Liver (tissue), 9 donors: ENCODE data around the gene DCST2. TPM values are rescaled to one million over a fixed set of nuclear protein-coding genes. Genes with fewer than 3 reads are reported as not detected.

Experiments used
- DNase-seq: peaks from one replicate; pipeline ENCODE4 v3.0.0-alpha.2; 2017; ENCODE audit warnings: low spot score
- H3K27ac ChIP-seq, 2 donors: one replicate each; pipeline ENCODE4 v1.7.0; 2013; ENCODE audit warnings: inconsistent platforms in 2 of 2, low read length in 2 of 2, control low read depth in 1 of 2, low read depth in 1 of 2, mild to moderate bottlenecking in 1 of 2
- H3K27me3 ChIP-seq, 4 donors: one replicate each; pipeline versions ENCODE4 v1.6.1 to v1.7.0; 2013; ENCODE audit warnings: low read length in 3 of 4, inconsistent platforms in 1 of 4, mild to moderate bottlenecking in 1 of 4, moderate library complexity in 1 of 4; ENCODE audit not compliant: control insufficient read depth in 4 of 4, insufficient read depth in 4 of 4
- H3K36me3 ChIP-seq, 4 donors: one replicate each; pipeline versions ENCODE4 v1.6.1 to v1.7.0; 2013; ENCODE audit warnings: low read length in 3 of 4, mild to moderate bottlenecking in 3 of 4, low read depth in 1 of 4, moderate library complexity in 1 of 4; ENCODE audit not compliant: control insufficient read depth in 4 of 4, insufficient read depth in 3 of 4
- H3K4me1 ChIP-seq, 4 donors: one replicate each; pipeline versions ENCODE4 v1.6.1 to v1.7.0; 2013; ENCODE audit warnings: low read length in 3 of 4, mild to moderate bottlenecking in 3 of 4, moderate library complexity in 1 of 4; ENCODE audit not compliant: control insufficient read depth in 4 of 4, insufficient read depth in 4 of 4
- H3K4me3 ChIP-seq, 3 donors: one replicate each; pipeline versions ENCODE4 v1.6.1 to v1.7.0; 2013; ENCODE audit warnings: low read length in 3 of 3, control low read depth in 1 of 3, low read depth in 1 of 3, mild to moderate bottlenecking in 1 of 3
- H3K9ac ChIP-seq, 2 donors: one replicate each; pipeline ENCODE4 v1.7.0; 2013; ENCODE audit warnings: low read length in 2 of 2, mild to moderate bottlenecking in 2 of 2, moderate library complexity in 2 of 2, control low read depth in 1 of 2, low read depth in 1 of 2
- H3K9me3 ChIP-seq, 4 donors: one replicate each; pipeline versions ENCODE4 v1.6.1 to v1.7.0; 2013; ENCODE audit warnings: low read length in 3 of 4; ENCODE audit not compliant: control insufficient read depth in 4 of 4
- ATF3 ChIP-seq: IDR thresholded peaks from 2 replicates; pipeline ENCODE4 v1.6.1; 2016; ENCODE audit warnings: antibody characterized with exemption
- CTCF ChIP-seq: fragments of 150-350 bp; IDR thresholded peaks from 2 replicates; pipeline ENCODE4 v1.5.1; 2017; ENCODE audit warnings: improper control_type of control experiment, low read depth, low read length; ENCODE audit not compliant: missing input control
- EGR1 ChIP-seq, 2 donors: IDR thresholded peaks; 2 replicates each; pipeline ENCODE4 v1.6.1; 2016 to 2018; ENCODE audit warnings: antibody characterized with exemption in 2 of 2, low read depth in 2 of 2
- FOXA1 ChIP-seq: IDR thresholded peaks from 2 replicates; pipeline ENCODE4 v1.6.1; 2016; ENCODE audit warnings: antibody characterized with exemption
- FOXA2 ChIP-seq: IDR thresholded peaks from 2 replicates; pipeline ENCODE4 v1.6.1; 2016; ENCODE audit warnings: antibody characterized with exemption
- GABPA ChIP-seq, 2 donors: IDR thresholded peaks in 1 of 2; conservative IDR thresholded peaks in 1 of 2; 2 replicates each; pipeline ENCODE4 v1.6.1; 2016; ENCODE audit warnings: antibody characterized with exemption in 2 of 2, mild to moderate bottlenecking in 1 of 2, moderate library complexity in 1 of 2
- HNF4A ChIP-seq, 2 donors: conservative IDR thresholded peaks; 2 replicates each; pipeline ENCODE4 v1.6.1; 2016; ENCODE audit warnings: antibody characterized with exemption in 2 of 2, mild to moderate bottlenecking in 2 of 2
- HNF4G ChIP-seq: IDR thresholded peaks from 2 replicates; pipeline ENCODE4 v1.6.1; 2016; ENCODE audit warnings: antibody characterized with exemption
- JUND ChIP-seq, 2 donors: IDR thresholded peaks; 2 replicates each; pipeline ENCODE4 v1.6.1; 2016; ENCODE audit warnings: antibody characterized with exemption in 2 of 2
- MAX ChIP-seq: IDR thresholded peaks from 2 replicates; pipeline ENCODE4 v1.6.1; 2016; ENCODE audit warnings: antibody characterized with exemption
- NR2F2 ChIP-seq: IDR thresholded peaks from 2 replicates; pipeline ENCODE4 v1.6.1; 2016; ENCODE audit warnings: antibody characterized with exemption
- RAD21 ChIP-seq, 2 donors: IDR thresholded peaks; 2 replicates each; pipeline ENCODE4 v1.6.1; 2016; ENCODE audit warnings: antibody characterized with exemption in 2 of 2, mild to moderate bottlenecking in 2 of 2
- REST ChIP-seq: IDR thresholded peaks from 2 replicates; pipeline ENCODE4 v1.6.1; 2016; ENCODE audit warnings: antibody characterized with exemption, mild to moderate bottlenecking
- RXRA ChIP-seq, 2 donors: IDR thresholded peaks; 2 replicates each; pipeline ENCODE4 v1.6.1; 2017 to 2018; ENCODE audit warnings: antibody characterized with exemption in 2 of 2, mild to moderate bottlenecking in 1 of 2
- SP1 ChIP-seq: IDR thresholded peaks from 2 replicates; pipeline ENCODE4 v1.6.1; 2018; ENCODE audit warnings: antibody characterized with exemption, mild to moderate bottlenecking
- TAF1 ChIP-seq: conservative IDR thresholded peaks from 2 replicates; pipeline ENCODE4 v1.6.1; 2016; ENCODE audit warnings: antibody characterized with exemption, mild to moderate bottlenecking
- YY1 ChIP-seq: IDR thresholded peaks from 2 replicates; pipeline ENCODE4 v1.6.1; 2016; ENCODE audit warnings: antibody characterized with exemption, mild to moderate bottlenecking
- ZBTB33 ChIP-seq: IDR thresholded peaks from 2 replicates; pipeline ENCODE4 v1.6.1; 2016; ENCODE audit warnings: antibody characterized with exemption
- WGBS: extraction: QIAGEN DNeasy Blood & Tissue Kit; methylation state at CpG from one replicate; pipeline ENCODE4 v1.1.7; 2013; 5-methylcytosine and 5-hydroxymethylcytosine counted together
- polyA plus RNA-seq, 2 donors: library from polyadenylated mRNA; stranded (reverse) in 1 of 2; unstranded in 1 of 2; fragments of 200-250 nt in 1 of 2; fragments of >200 nt in 1 of 2; fragmentation: Nextera tagmentation in 1 of 2; extraction: Ambion mirVana in 1 of 2; gene quantifications; one replicate each; pipeline versions ENCODE4 v1.2.1 to v1.2.3, GENCODE V29; 2013 to 2015
- total RNA-seq, 2 donors: library from RNA; depleted of rRNA; stranded (reverse); fragments of >200 nt; gene quantifications; one replicate each; pipeline ENCODE4 v1.2.3, GENCODE V29; 2014
- donor health status: healthy.
- donor health status: healthy.
- donor health status: healthy.
- donor health status: healthy.
- donor health status: healthy.

The DCST2 gene
- total and polyA plus RNA-seq, 4 donors: 0.25 to 0.53 (median 0.27) TPM; not detected in 1

- H3K4me3 ChIP-seq: peak overlapping the region; percentile 87 to 97 (median 88)
- peak overlapping the region in 1 of 2 donors; percentile 69 for H3K27ac ChIP-seq
- peaks cover 0 to 10% (median 4%) of the 10 kb centered on the region in 4 donors for H3K36me3 ChIP-seq
- TF ChIP-seq NR2F2 (no peak), YY1 (no peak), FOXA2 (no peak), REST (no peak), RAD21 (IDR thresholded peaks at IDR 0.05) (no peak), SP1 (no peak)
- H3K9me3 ChIP-seq: no peaks in the 10 kb centered on the region
- WGBS: 21% methylated on average over 17 of the region's 17 CpGs
- H3K27me3 ChIP-seq: no peaks in the 10 kb centered on the region
- DNase-seq: no peak
- H3K9ac ChIP-seq: peak overlapping the region; percentile 80 to 94
- peaks cover 8 to 29% (median 23%) of the 10 kb centered on the region in 4 donors for H3K4me1 ChIP-seq
These were observed 49.7 kb downstream of the DCST2 start for GRCh38 chr1:154983776-154984466.

GRCh38 chr1:154982897-154983648 lies 50.5 kb downstream of the DCST2 start, which contains the start of gene FLAD1:
Gene FLAD1, plus strand, starts transcription at chr1:154983344. Its CDS starts 351 bp downstream, at chr1:154983695.
- WGBS: 1% methylated on average over 26 of the region's 26 CpGs
- peaks cover 3 to 29% (median 18%) of the 10 kb centered on the region in 4 donors for H3K4me1 ChIP-seq

More at GRCh38 chr1:154982897-154983648, 50.5 kb downstream of the DCST2 start, which contains the start of gene FLAD1:
- peak; percentile 92 for DNase-seq
- H3K9ac ChIP-seq: peak within 1 kb of the TSS; percentile 80 to 94
- no peak for TF ChIP-seq JUND (IDR thresholded peaks at IDR 0.05)
- no peak for TF ChIP-seq FOXA2
- TF ChIP-seq RXRA (IDR thresholded peaks at IDR 0.05): peak; percentile 31 to 56
- TF ChIP-seq CTCF: peak; percentile 1
- TF ChIP-seq RAD21 (IDR thresholded peaks at IDR 0.05): peak; percentile 30 to 55
- TF ChIP-seq MAX: peak; percentile 88
- peak; percentile 50 to 70 for TF ChIP-seq EGR1 (IDR thresholded peaks at IDR 0.05; ENCODE audit: low read depth in 2 of 2)
- no peak for TF ChIP-seq HNF4G
- TF ChIP-seq FOXA1: no peak
- no peak for TF ChIP-seq TAF1
- TF ChIP-seq YY1: peak; percentile 74
- peak; percentile 97 for TF ChIP-seq ZBTB33
- peak; percentile 84 to 97 for TF ChIP-seq GABPA (IDR thresholded peaks at IDR 0.05 in 1 of 2, conservative IDR thresholded peaks at IDR 0.05 in 1 of 2)
- TF ChIP-seq NR2F2: no peak
- no peak for TF ChIP-seq ATF3
- peak; percentile 52 to 55 for TF ChIP-seq HNF4A (conservative IDR thresholded peaks at IDR 0.05)
- TF ChIP-seq SP1: peak; percentile 99
- peak; percentile 35 for TF ChIP-seq REST
- H3K36me3 ChIP-seq: peaks cover 0 to 10% (median 3%) of the 10 kb centered on the region in 4 donors
- H3K27ac ChIP-seq: peak within 1 kb of the TSS; percentile 23 to 69
- H3K27me3 ChIP-seq: no peaks in the 10 kb centered on the region
- no peaks in the 10 kb centered on the region for H3K9me3 ChIP-seq
- H3K4me3 ChIP-seq: peak within 1 kb of the TSS; percentile 87 to 97 (median 88)
